UCSD-AML1 (cell line): ENCODE data around the gene AK8.
"Not testable (repeated sequence)": the region's sequence is repeated elsewhere in the genome, so short reads cannot be mapped to it uniquely, and the experiment has no call there.

Experiments
- DNase-seq: peaks from one replicate; lab custom pipeline; 2025; ENCODE audit not compliant: unreplicated experiment; lab: John Stamatoyannopoulos, UW

The AK8 gene

GRCh38 chr9:132721661-132722060 is 156.4 kb downstream of the AK8 start:
- DNase-seq = no peak

- DNase-seq = not testable (repeated sequence)
These were observed 159.6 kb downstream of the AK8 start for GRCh38 chr9:132718381-132718928.

GRCh38 chr9:132717326-132717945 is 160.6 kb downstream of the AK8 start:
- no peak for DNase-seq

GRCh38 chr9:132716007-132716406 is 162.1 kb downstream of the AK8 start:
- DNase-seq = no peak

GRCh38 chr9:132712753-132713152 is 165.3 kb downstream of the AK8 start:
- DNase-seq = no peak

GRCh38 chr9:132711846-132712245 is 166.2 kb downstream of the AK8 start:
- DNase-seq = no peak

GRCh38 chr9:132711152-132711551 is 166.9 kb downstream of the AK8 start:
- not testable (repeated sequence) for DNase-seq

- DNase-seq = no peak
These were observed 167.8 kb downstream of the AK8 start for GRCh38 chr9:132710333-132710732.

GRCh38 chr9:132708769-132709430 is 169.2 kb downstream of the AK8 start:
- DNase-seq = no peak

GRCh38 chr9:132708239-132708638 is 169.8 kb downstream of the AK8 start:
- no peak for DNase-seq

- DNase-seq = no peak
These were observed 174.7 kb downstream of the AK8 start for GRCh38 chr9:132703336-132703735.

- no peak for DNase-seq
These were observed 175.8 kb downstream of the AK8 start for GRCh38 chr9:132702254-132702653.

- DNase-seq = no peak
These were observed 178.1 kb downstream of the AK8 start for GRCh38 chr9:132699956-132700355.

- no peak for DNase-seq
These were observed 179.1 kb downstream of the AK8 start for GRCh38 chr9:132698989-132699388.

GRCh38 chr9:132697230-132697629 is 180.9 kb downstream of the AK8 start:
- DNase-seq = no peak

- no peak for DNase-seq
These were observed 183.9 kb downstream of the AK8 start for GRCh38 chr9:132694144-132694543.

GRCh38 chr9:132690696-132691095 is 187.4 kb downstream of the AK8 start:
- DNase-seq = no peak

- no peak for DNase-seq
These were observed 194.2 kb downstream of the AK8 start for GRCh38 chr9:132683873-132684272.

GRCh38 chr9:132681561-132681960 is 196.5 kb downstream of the AK8 start:
- no peak for DNase-seq

- DNase-seq = no peak
These were observed 198.0 kb downstream of the AK8 start for GRCh38 chr9:132679946-132680625.

- no peak for DNase-seq
These were observed 200.1 kb downstream of the AK8 start for GRCh38 chr9:132677976-132678375.
